Erythroblast (primary cell): ENCODE data around the gene LARP1.

Source experiments
- GATA1 ChIP-seq: IDR thresholded peaks from 2 replicates; pipeline ENCODE4 v1.6.1; 2011; ENCODE audit warnings: low read depth, mild to moderate bottlenecking, control low read depth, low read length, moderate library complexity
- POLR2A ChIP-seq: IDR thresholded peaks from 2 replicates; pipeline ENCODE4 v1.6.1; 2011; ENCODE audit warnings: mild to moderate bottlenecking, low read length

DNA sequence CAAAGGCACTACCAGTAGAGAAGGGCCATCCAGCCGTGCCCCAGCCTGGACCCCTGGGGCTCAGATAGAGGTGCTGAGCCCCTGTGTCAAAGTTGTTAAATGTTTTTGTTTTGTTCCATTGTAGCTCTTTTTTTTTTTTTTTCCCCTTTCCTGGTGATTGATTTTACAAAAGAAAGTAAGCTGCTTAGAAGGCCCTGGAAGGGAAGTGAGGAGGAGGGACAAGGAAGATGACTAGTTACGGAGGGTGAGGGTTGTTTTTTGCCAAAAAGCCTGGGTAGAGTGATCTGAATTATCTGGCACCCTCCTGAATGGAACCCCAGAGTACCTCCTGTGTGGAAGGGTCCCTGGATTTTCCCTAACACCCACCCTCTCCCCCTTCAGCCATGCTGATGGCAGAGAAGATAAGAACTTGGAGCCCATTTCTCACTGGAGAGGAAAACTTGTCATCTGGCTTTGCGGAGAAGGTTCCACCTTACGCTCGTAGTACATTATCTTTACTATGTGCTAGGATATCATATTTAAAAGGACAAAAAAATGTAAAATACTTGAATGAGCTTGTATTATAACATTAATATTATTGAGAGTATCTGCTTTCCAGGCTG, 61.8 kb downstream of the LARP1 start:
- TF ChIP-seq POLR2A (no peak), GATA1 (no peak)
